Thymus (tissue), 11 donors: ENCODE measurements around the gene CRTC3. TPM values are rescaled to one million over a fixed set of nuclear protein-coding genes. Genes with fewer than 3 reads are reported as not detected.
A peak's percentile ranks its signal among the peaks of the same experiment; 100 is the strongest.

ENCODE experiments used
- DNase-seq, 9 donors: peaks; one replicate each; pipeline ENCODE4 v3.0.0-alpha.2; 2013; ENCODE audit warnings: low spot score in 9 of 9, low read depth in 6 of 9, missing footprints in 1 of 9
- H3K27ac ChIP-seq, 2 donors: one replicate each; pipeline ENCODE4 v1.5.1; 2013; ENCODE audit warnings: control low read depth in 1 of 2, low read depth in 1 of 2, low read length in 1 of 2, mild to moderate bottlenecking in 1 of 2, moderate library complexity in 1 of 2
- H3K27me3 ChIP-seq, 2 donors: one replicate each; pipeline ENCODE4 v1.5.1; 2013; ENCODE audit warnings: low read length in 1 of 2; ENCODE audit not compliant: control insufficient read depth in 2 of 2, insufficient read depth in 1 of 2
- H3K36me3 ChIP-seq, 2 donors: one replicate each; pipeline ENCODE4 v1.5.1; 2013; ENCODE audit warnings: low read length in 1 of 2, mild to moderate bottlenecking in 1 of 2, moderate library complexity in 1 of 2; ENCODE audit not compliant: control insufficient read depth in 2 of 2, insufficient read depth in 2 of 2
- H3K4me1 ChIP-seq, 2 donors: one replicate each; pipeline ENCODE4 v1.5.1; 2013; ENCODE audit warnings: low read length in 2 of 2; ENCODE audit not compliant: control insufficient read depth in 2 of 2, insufficient read depth in 2 of 2
- H3K4me3 ChIP-seq, 2 donors: one replicate each; pipeline ENCODE4 v1.5.1; 2013; ENCODE audit warnings: low read length in 2 of 2, control low read depth in 1 of 2, mild to moderate bottlenecking in 1 of 2
- H3K9me3 ChIP-seq, 2 donors: one replicate each; pipeline ENCODE4 v1.5.1; 2013; ENCODE audit warnings: low read length in 1 of 2, mild to moderate bottlenecking in 1 of 2; ENCODE audit not compliant: control insufficient read depth in 2 of 2, insufficient read depth in 1 of 2
- WGBS: extraction: QIAGEN DNeasy Blood & Tissue Kit; methylation state at CpG from one replicate; pipeline ENCODE4 v1.1.7; 2013; 5-methylcytosine and 5-hydroxymethylcytosine counted together
- polyA plus RNA-seq: library from polyadenylated mRNA; stranded (reverse); fragments of 200-250 nt; gene quantifications from one replicate; pipeline ENCODE4 v1.2.3, GENCODE V29; 2013
- total RNA-seq: library from RNA; stranded (reverse); fragments of 120-200 nt; gene quantifications from one replicate; pipeline ENCODE4 v1.2.4, GENCODE V29; 2013
- donor health status: healthy.

Gene CRTC3
- total and polyA plus RNA-seq, 2 donors, result 5.8 to 17.9 TPM

GRCh38 chr15:90591524-90591923, 61.8 kb downstream of the CRTC3 start:
- H3K4me1 ChIP-seq, result peaks cover 5 to 28% of the 10 kb centered on the region in 2 donors
- no peak for DNase-seq
- H3K36me3 ChIP-seq, result peaks cover 0 to 10% of the 10 kb centered on the region in 2 donors
- no peaks in the 10 kb centered on the region for H3K27me3 ChIP-seq
- H3K27ac ChIP-seq, result no peak overlapping the region
- H3K4me3 ChIP-seq, result no peak overlapping the region
- H3K9me3 ChIP-seq, result no peaks in the 10 kb centered on the region
- 98% methylated on average over 1 of the region's 1 CpG for WGBS

- 79% methylated on average over 5 of the region's 5 CpGs for WGBS
- Histone ChIP-seq H3K4me1 (peaks cover 5 to 33% of the 10 kb centered on the region in 2 donors), H3K36me3 (peaks cover 0 to 15% of the 10 kb centered on the region in 2 donors), H3K9me3 (no peaks in the 10 kb centered on the region), H3K4me3 (no peak overlapping the region), H3K27ac (no peak overlapping the region), H3K27me3 (no peaks in the 10 kb centered on the region)
- DNase-seq, result no peak
Measured at GRCh38 chr15:90592131-90592881, 62.6 kb downstream of the CRTC3 start.

GRCh38 chr15:90593499-90594158, 63.9 kb downstream of the CRTC3 start:
- H3K27me3 ChIP-seq, result no peaks in the 10 kb centered on the region
- peaks cover 12 to 47% of the 10 kb centered on the region in 2 donors for H3K4me1 ChIP-seq
- H3K27ac ChIP-seq, result peak overlapping the region; percentile 54 to 91
- no peaks in the 10 kb centered on the region for H3K9me3 ChIP-seq
- no peak for DNase-seq
- WGBS, result 95% methylated on average over 10 of the region's 10 CpGs
- H3K4me3 ChIP-seq, result no peak overlapping the region
- H3K36me3 ChIP-seq, result peaks cover 0 to 15% of the 10 kb centered on the region in 2 donors

DNA sequence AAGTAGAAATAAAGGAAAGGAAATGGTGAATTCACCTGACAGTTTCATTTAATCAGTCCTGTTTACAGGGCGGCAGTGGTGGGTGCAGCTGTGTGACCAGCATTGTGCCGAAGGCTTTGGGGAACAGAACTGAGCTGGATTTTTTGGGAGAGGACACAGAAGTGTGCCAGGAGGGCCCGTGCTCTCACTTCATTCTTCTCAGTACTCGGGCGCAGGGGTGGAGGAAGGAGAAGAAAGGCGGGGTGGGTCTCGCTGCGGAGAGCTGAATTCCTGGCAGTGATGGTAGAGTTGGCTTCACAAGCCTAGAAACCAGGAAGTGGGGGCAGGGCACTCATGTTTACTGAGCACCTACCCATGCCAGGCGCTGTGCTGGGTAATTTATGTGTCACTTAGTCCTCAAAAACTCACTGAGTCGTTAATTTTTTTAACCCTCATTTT, 64.6 kb downstream of the CRTC3 start:
- Histone ChIP-seq H3K4me3 (peak overlapping the region; percentile 25 to 31), H3K27ac (peak overlapping the region; percentile 91 to 96), H3K9me3 (no peaks in the 10 kb centered on the region), H3K27me3 (no peaks in the 10 kb centered on the region), H3K36me3 (peaks cover 0 to 14% of the 10 kb centered on the region in 2 donors), H3K4me1 (peaks cover 12 to 53% of the 10 kb centered on the region in 2 donors)
- peak; percentile 72 to 96 (median 87) for DNase-seq
- WGBS, result 2% methylated on average over 10 of the region's 10 CpGs

DNA sequence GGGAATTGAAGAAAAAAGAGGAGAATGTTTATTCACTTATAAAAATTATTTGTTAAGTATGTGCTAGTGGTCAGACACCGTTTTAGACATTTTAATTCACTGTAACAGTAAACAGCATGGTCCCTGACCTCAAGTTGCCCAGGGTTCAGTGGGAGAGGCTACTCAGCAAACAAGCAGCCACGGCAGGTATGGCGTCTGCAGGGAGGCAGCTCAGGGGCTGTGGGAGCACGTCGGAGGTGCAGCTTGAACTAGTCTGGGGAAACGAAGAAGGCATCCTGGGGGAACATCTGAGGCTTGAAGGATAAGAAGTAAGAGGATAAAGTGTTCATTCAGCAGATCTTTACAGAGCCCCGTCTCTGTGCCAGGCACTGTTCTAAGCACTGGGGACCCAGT, 66.0 kb downstream of the CRTC3 start:
- H3K27ac ChIP-seq, result peak overlapping the region; percentile 40 to 48

GRCh38 chr15:90596943-90597342, 67.2 kb downstream of the CRTC3 start:
- peaks cover 12 to 57% of the 10 kb centered on the region in 2 donors for H3K4me1 ChIP-seq
- H3K27me3 ChIP-seq, result no peaks in the 10 kb centered on the region
- WGBS, result 96% methylated on average over 6 of the region's 6 CpGs
- H3K36me3 ChIP-seq, result peaks cover 0 to 19% of the 10 kb centered on the region in 2 donors
- DNase-seq, result no peak
- H3K4me3 ChIP-seq, result no peak overlapping the region
- no peaks in the 10 kb centered on the region for H3K9me3 ChIP-seq
- peak overlapping the region; percentile 70 to 88 for H3K27ac ChIP-seq

More for the DNA sequence above, 66.0 kb downstream of the CRTC3 start:
- H3K27me3 ChIP-seq, result no peaks in the 10 kb centered on the region
- peaks cover 0 to 18% of the 10 kb centered on the region in 2 donors for H3K36me3 ChIP-seq
- no peaks in the 10 kb centered on the region for H3K9me3 ChIP-seq
- H3K4me1 ChIP-seq, result peaks cover 12 to 57% of the 10 kb centered on the region in 2 donors
- no peak for DNase-seq
- no peak overlapping the region for H3K4me3 ChIP-seq
- 92% methylated on average over 7 of the region's 7 CpGs for WGBS

- peak in 2 of 9 donors; percentile 51 to 80 for DNase-seq
- H3K4me3 ChIP-seq, result no peak overlapping the region
- H3K9me3 ChIP-seq, result no peaks in the 10 kb centered on the region
- peaks cover 0 to 25% of the 10 kb centered on the region in 2 donors for H3K36me3 ChIP-seq
- WGBS, result 80% methylated on average over 2 of the region's 2 CpGs
- no peaks in the 10 kb centered on the region for H3K27me3 ChIP-seq
- H3K4me1 ChIP-seq, result peaks cover 12 to 57% of the 10 kb centered on the region in 2 donors
- H3K27ac ChIP-seq, result peak overlapping the region; percentile 88 to 92
Measured at GRCh38 chr15:90597577-90597976, 67.9 kb downstream of the CRTC3 start.

- peaks cover 12 to 57% of the 10 kb centered on the region in 2 donors for H3K4me1 ChIP-seq
- no peak overlapping the region for H3K4me3 ChIP-seq
- H3K27ac ChIP-seq, result peak overlapping the region; percentile 88 to 92
- H3K9me3 ChIP-seq, result no peaks in the 10 kb centered on the region
- H3K27me3 ChIP-seq, result no peaks in the 10 kb centered on the region
- WGBS, result 94% methylated on average over 7 of the region's 7 CpGs
- H3K36me3 ChIP-seq, result peaks cover 0 to 25% of the 10 kb centered on the region in 2 donors
- no peak for DNase-seq
Measured at GRCh38 chr15:90598031-90598577, 68.4 kb downstream of the CRTC3 start.

- 98% methylated on average over 10 of the region's 10 CpGs for WGBS
Measured at GRCh38 chr15:90598679-90599078, 69.0 kb downstream of the CRTC3 start.

More at GRCh38 chr15:90598679-90599078, 69.0 kb downstream of the CRTC3 start:
- Histone ChIP-seq H3K4me1 (peaks cover 12 to 54% of the 10 kb centered on the region in 2 donors), H3K9me3 (no peaks in the 10 kb centered on the region), H3K4me3 (no peak overlapping the region), H3K27ac (peak overlapping the region; percentile 25 to 88), H3K27me3 (no peaks in the 10 kb centered on the region), H3K36me3 (peaks cover 0 to 25% of the 10 kb centered on the region in 2 donors)
- no peak for DNase-seq
